Cardiac muscle cell (in vitro differentiated cells and primary cell): ENCODE measurements around the gene DPYD. TPM values are rescaled to one million over a fixed set of nuclear protein-coding genes. Genes with fewer than 3 reads are reported as not detected.

ENCODE experiments used
- DNase-seq, 2 donors: peaks; one replicate each; pipeline versions ENCODE4 v3.0.0 to v3.0.0-alpha.2; 2010 to 2017; ENCODE audit warnings: low read depth in 1 of 2, low spot score in 1 of 2
- H3K27ac ChIP-seq: fragments of 200-600 bp; sonication (generic); 2 replicates; pipeline ENCODE4 v1.5.1; 2016
- H3K27me3 ChIP-seq: fragments of 200-600 bp; sonication (generic); 2 replicates; pipeline ENCODE4 v1.6.0; 2016; ENCODE audit warnings: control low read depth
- H3K36me3 ChIP-seq: fragments of 200-600 bp; sonication (generic); 2 replicates; pipeline ENCODE4 v1.5.1; 2016; ENCODE audit warnings: control low read depth
- H3K4me1 ChIP-seq: fragments of 200-600 bp; sonication (generic); 2 replicates; pipeline ENCODE4 v1.8.1; 2017; ENCODE audit warnings: low read depth, mild to moderate bottlenecking, mixed run types
- H3K4me3 ChIP-seq: fragments of 200-600 bp; sonication (generic); 2 replicates; pipeline ENCODE4 v1.5.1; 2016; ENCODE audit warnings: mild to moderate bottlenecking
- H3K9me3 ChIP-seq: fragments of 200-600 bp; sonication (generic); 2 replicates; pipeline ENCODE4 v1.5.1; 2017; ENCODE audit warnings: low read depth, mild to moderate bottlenecking, control low read depth
- CTCF ChIP-seq: IDR thresholded peaks from 2 replicates; pipeline ENCODE4 v1.5.1; 2012; ENCODE audit warnings: low read depth, mild to moderate bottlenecking, low read length
- polyA plus RNA-seq: library from polyadenylated mRNA; unstranded; fragments of >200 nt; fragmentation: Nextera tagmentation; extraction: Ambion mirVana; gene quantifications from 2 replicates; pipeline ENCODE4 v1.2.1, GENCODE V29; 2016
- total RNA-seq: library from RNA; depleted of rRNA; stranded (reverse); fragments of >200 nt; gene quantifications from 2 replicates; pipeline ENCODE4 v1.2.3, GENCODE V29; 2016

The DPYD gene
- total and polyA plus RNA-seq, 2 experiments from 2014 or later: 0.66 to 2.0 TPM

GRCh38 chr1:97138515-97139032 is 782.3 kb downstream of the DPYD start:
- Histone ChIP-seq H3K27me3 (no peaks in the 10 kb centered on the region), H3K9me3 (no peaks in the 10 kb centered on the region), H3K27ac (no peak overlapping the region), H3K4me1 (peaks cover 10% of the 10 kb centered on the region), H3K36me3 (no peaks in the 10 kb centered on the region), H3K4me3 (no peak overlapping the region)
- TF ChIP-seq CTCF: no peak
- peak in 1 of 2 donors; percentile 8 for DNase-seq

GRCh38 chr1:97137862-97138514 is 782.8 kb downstream of the DPYD start:
- H3K27me3 ChIP-seq: no peaks in the 10 kb centered on the region
- H3K27ac ChIP-seq: no peak overlapping the region
- no peaks in the 10 kb centered on the region for H3K36me3 ChIP-seq
- H3K4me3 ChIP-seq: no peak overlapping the region
- H3K9me3 ChIP-seq: no peaks in the 10 kb centered on the region
- TF ChIP-seq CTCF: peak; percentile 75
- peak; percentile 76 to 89 for DNase-seq
- H3K4me1 ChIP-seq: peaks cover 10% of the 10 kb centered on the region

- H3K27me3 ChIP-seq: no peaks in the 10 kb centered on the region
- no peak for DNase-seq
- no peak overlapping the region for H3K4me3 ChIP-seq
- H3K4me1 ChIP-seq: peaks cover 10% of the 10 kb centered on the region
- H3K27ac ChIP-seq: no peak overlapping the region
- no peak for TF ChIP-seq CTCF
- no peaks in the 10 kb centered on the region for H3K36me3 ChIP-seq
- H3K9me3 ChIP-seq: no peaks in the 10 kb centered on the region
Measured at GRCh38 chr1:97136996-97137395, 783.8 kb downstream of the DPYD start.

- Histone ChIP-seq H3K9me3 (no peaks in the 10 kb centered on the region), H3K4me1 (peaks cover 10% of the 10 kb centered on the region), H3K4me3 (no peak overlapping the region), H3K27ac (no peak overlapping the region), H3K27me3 (no peaks in the 10 kb centered on the region), H3K36me3 (no peaks in the 10 kb centered on the region)
- DNase-seq: no peak
- no peak for TF ChIP-seq CTCF
Measured at GRCh38 chr1:97135972-97136371, 784.9 kb downstream of the DPYD start.

GRCh38 chr1:97128426-97128825 is 792.4 kb downstream of the DPYD start:
- no peak for DNase-seq
- no peaks in the 10 kb centered on the region for H3K36me3 ChIP-seq
- TF ChIP-seq CTCF: no peak
- no peaks in the 10 kb centered on the region for H3K9me3 ChIP-seq
- H3K27ac ChIP-seq: no peak overlapping the region
- no peak overlapping the region for H3K4me3 ChIP-seq
- H3K27me3 ChIP-seq: no peaks in the 10 kb centered on the region
- no peaks in the 10 kb centered on the region for H3K4me1 ChIP-seq
